Retinal pigment epithelial cell (primary cell): ENCODE results near the gene C14orf132.

Source experiments
- DNase-seq: peaks from one replicate; pipeline ENCODE4 v3.0.0-alpha.2; 2010; ENCODE audit warnings: low read depth
- H3K4me3 ChIP-seq: 2 replicates; pipeline ENCODE4 v1.5.1; 2011; ENCODE audit warnings: mild to moderate bottlenecking, low read length, control low read depth, moderate library complexity
- CTCF ChIP-seq: conservative IDR thresholded peaks from 2 replicates; pipeline ENCODE4 v1.5.1; 2011; ENCODE audit warnings: low read depth, low read length, control low read depth, inconsistent platforms

The C14orf132 gene

GRCh38 chr14:96077983-96078624 is 38.9 kb downstream of the C14orf132 start:
- no peak for TF ChIP-seq CTCF
- no peak for DNase-seq
- no peak overlapping the region for H3K4me3 ChIP-seq

DNA sequence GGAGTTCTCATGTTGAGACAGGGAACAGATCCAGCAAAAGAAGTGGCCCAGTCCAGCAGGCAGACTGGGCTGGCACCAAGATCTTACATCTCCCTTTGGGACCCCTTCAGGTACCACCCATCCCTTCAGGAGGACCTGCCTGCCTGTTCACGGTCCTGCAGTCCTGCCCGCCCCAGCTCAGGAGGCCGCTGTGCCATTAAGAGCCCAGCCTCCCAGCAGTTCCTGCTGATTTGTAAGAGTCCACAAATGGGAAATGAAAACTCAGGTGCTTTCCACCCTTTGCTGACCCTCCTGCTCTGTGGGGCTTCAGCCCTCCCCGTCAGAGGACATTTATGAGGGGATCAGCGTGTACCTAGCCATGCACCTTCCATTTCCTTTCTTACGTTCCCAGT is 39.5 kb downstream of the C14orf132 start:
- no peak for DNase-seq
- no peak for TF ChIP-seq CTCF
- H3K4me3 ChIP-seq, result no peak overlapping the region

- no peak overlapping the region for H3K4me3 ChIP-seq
- no peak for TF ChIP-seq CTCF
- DNase-seq, result no peak
Measured at GRCh38 chr14:96079066-96079465, 39.9 kb downstream of the C14orf132 start.

DNA sequence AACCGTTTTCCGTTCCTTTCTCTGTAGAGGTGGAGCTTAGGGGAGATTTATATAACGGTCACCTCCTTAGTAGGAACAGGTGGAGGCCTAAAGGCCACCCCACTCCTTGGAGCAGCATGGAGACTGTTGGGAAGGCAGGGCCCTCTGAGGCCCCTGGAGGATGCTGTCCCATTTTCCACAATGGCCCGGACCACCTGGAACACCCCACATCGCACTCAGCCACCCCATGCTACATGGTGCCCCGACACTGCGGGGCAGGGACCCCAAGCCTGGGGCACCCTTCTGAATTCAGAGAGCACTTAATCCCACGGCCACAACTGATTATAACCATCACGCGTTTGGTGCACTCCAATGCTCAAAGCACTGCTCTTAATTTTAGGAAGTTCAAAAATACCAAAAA is 41.4 kb downstream of the C14orf132 start:
- no peak for TF ChIP-seq CTCF
- DNase-seq, result no peak
- H3K4me3 ChIP-seq, result no peak overlapping the region

DNA sequence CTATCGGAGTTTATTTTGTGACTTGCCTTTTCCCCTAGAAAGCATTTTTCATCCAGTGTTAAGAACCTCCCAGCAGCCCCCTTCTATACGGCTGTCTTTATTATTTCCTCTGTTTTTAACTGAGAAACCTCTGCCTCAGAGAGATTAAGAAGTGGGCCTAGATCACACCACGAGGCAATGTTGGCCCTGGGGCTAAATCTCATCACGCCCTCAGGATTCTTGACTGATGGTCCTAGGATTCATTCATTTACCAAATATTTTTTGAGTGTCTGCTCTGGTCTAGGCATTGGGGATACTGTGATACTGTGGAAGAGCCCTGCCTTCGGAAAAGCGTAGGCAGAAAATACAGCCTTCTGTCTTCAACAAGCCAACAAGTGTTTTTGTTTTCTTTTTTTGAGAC is 42.1 kb downstream of the C14orf132 start:
- no peak for TF ChIP-seq CTCF
- H3K4me3 ChIP-seq, result no peak overlapping the region
- no peak for DNase-seq

- DNase-seq, result no peak
- TF ChIP-seq CTCF, result no peak
- no peak overlapping the region for H3K4me3 ChIP-seq
Measured at GRCh38 chr14:96081767-96082400, 42.7 kb downstream of the C14orf132 start.
